RWPE2 (cell line): Measurements from ENCODE around the gene TRANK1.
A peak's percentile ranks its signal among the peaks of the same experiment; 100 is the strongest.

Source experiments
- ATAC-seq: fragments of 200-7000 bp; cut with Tn5 transposase; 3 replicates; pipeline ENCODE4 v1.9.1; 2021; ENCODE audit warnings: low read depth
- DNase-seq: peaks from one replicate; pipeline ENCODE4 v3.0.0-alpha.2; 2020; ENCODE audit warnings: low spot score
- H3K27ac ChIP-seq: fragments of 450-650 bp; 2 replicates; pipeline ENCODE4 v1.5.1; 2017; ENCODE audit warnings: mild to moderate bottlenecking; ENCODE audit not compliant: poor library complexity, severe bottlenecking
- H3K27me3 ChIP-seq: fragments of 250-450 bp; sonication (Bioruptor Pico); 2 replicates; pipeline ENCODE4 v1.5.1; 2021; ENCODE audit warnings: mild to moderate bottlenecking, moderate library complexity; ENCODE audit not compliant: insufficient read depth, poor library complexity, severe bottlenecking
- H3K36me3 ChIP-seq: fragments of 250-450 bp; sonication (Bioruptor Pico); 2 replicates; pipeline ENCODE4 v1.5.1; 2020; ENCODE audit warnings: low read depth, mild to moderate bottlenecking, moderate library complexity
- H3K4me1 ChIP-seq: fragments of 250-450 bp; sonication (Bioruptor Pico); 2 replicates; pipeline ENCODE4 v1.5.1; 2021; ENCODE audit warnings: mild to moderate bottlenecking, moderate library complexity; ENCODE audit not compliant: insufficient read depth, poor library complexity, severe bottlenecking
- H3K4me3 ChIP-seq: fragments of 250-450 bp; sonication (Bioruptor Pico); 2 replicates; pipeline ENCODE4 v1.5.1; 2021; ENCODE audit warnings: mild to moderate bottlenecking, moderate library complexity; ENCODE audit not compliant: severe bottlenecking
- H3K9me3 ChIP-seq: fragments of 250-450 bp; sonication (Bioruptor Pico); 2 replicates; pipeline ENCODE4 v1.5.1; 2021; ENCODE audit warnings: mild to moderate bottlenecking, moderate library complexity; ENCODE audit not compliant: severe bottlenecking
- TF ChIP-seq, protein P1 (sequence below): fragments of 450-650 bp; IDR thresholded peaks from one replicate; pipeline ENCODE4 v1.5.1; 2017; ENCODE audit warnings: mild to moderate bottlenecking, moderate library complexity; ENCODE audit not compliant: poor library complexity, severe bottlenecking

Gene TRANK1

DNA sequence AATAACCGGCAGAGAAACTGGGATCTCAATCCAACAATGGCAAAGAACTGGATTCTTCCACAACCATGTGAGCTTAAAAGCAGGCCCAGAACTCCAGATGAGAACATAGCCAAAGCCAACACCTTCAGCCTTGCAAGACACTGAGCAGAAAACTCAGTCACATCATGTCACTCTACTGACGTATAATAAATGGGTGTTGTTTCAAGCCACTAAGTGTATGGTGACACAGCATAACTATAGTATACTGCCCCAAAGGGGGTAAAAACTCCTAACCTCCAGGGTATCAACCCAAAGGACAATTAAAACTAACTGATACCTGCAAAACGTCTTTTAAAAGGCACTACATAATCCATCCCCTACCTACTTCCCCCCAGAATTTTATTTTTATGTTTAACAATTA lies 69.5 kb downstream of the TRANK1 start:
- no peak overlapping the region for H3K4me3 ChIP-seq
- H3K4me1 ChIP-seq: no peaks in the 10 kb centered on the region
- no peaks in the 10 kb centered on the region for H3K27me3 ChIP-seq
- H3K36me3 ChIP-seq: no peaks in the 10 kb centered on the region
- no peak for DNase-seq
- TF ChIP-seq, protein P1, sequence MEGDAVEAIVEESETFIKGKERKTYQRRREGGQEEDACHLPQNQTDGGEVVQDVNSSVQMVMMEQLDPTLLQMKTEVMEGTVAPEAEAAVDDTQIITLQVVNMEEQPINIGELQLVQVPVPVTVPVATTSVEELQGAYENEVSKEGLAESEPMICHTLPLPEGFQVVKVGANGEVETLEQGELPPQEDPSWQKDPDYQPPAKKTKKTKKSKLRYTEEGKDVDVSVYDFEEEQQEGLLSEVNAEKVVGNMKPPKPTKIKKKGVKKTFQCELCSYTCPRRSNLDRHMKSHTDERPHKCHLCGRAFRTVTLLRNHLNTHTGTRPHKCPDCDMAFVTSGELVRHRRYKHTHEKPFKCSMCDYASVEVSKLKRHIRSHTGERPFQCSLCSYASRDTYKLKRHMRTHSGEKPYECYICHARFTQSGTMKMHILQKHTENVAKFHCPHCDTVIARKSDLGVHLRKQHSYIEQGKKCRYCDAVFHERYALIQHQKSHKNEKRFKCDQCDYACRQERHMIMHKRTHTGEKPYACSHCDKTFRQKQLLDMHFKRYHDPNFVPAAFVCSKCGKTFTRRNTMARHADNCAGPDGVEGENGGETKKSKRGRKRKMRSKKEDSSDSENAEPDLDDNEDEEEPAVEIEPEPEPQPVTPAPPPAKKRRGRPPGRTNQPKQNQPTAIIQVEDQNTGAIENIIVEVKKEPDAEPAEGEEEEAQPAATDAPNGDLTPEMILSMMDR: no peak
- H3K9me3 ChIP-seq: no peaks in the 10 kb centered on the region
- H3K27ac ChIP-seq: no peak overlapping the region
- no peak for ATAC-seq

DNA sequence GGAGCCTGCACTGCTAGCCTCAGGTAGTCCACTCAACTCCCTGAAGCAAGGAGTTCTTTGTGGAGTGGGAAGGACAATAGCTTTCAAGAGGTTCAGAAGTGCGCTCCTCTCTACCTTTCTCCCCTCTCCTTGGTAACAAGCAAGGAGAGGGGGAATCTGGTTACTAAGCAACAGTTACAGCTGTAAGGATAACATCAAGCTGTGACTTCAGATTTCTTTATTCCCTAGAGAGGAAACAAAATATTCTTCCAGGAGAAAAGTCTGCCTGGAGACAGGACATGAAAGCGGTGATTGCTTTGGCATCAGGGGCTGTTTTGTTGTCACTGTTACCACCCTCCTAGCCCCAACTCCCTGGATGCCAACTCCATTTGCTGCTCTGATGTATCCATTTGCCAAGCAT lies 70.4 kb downstream of the TRANK1 start:
- no peak overlapping the region for H3K27ac ChIP-seq

DNA sequence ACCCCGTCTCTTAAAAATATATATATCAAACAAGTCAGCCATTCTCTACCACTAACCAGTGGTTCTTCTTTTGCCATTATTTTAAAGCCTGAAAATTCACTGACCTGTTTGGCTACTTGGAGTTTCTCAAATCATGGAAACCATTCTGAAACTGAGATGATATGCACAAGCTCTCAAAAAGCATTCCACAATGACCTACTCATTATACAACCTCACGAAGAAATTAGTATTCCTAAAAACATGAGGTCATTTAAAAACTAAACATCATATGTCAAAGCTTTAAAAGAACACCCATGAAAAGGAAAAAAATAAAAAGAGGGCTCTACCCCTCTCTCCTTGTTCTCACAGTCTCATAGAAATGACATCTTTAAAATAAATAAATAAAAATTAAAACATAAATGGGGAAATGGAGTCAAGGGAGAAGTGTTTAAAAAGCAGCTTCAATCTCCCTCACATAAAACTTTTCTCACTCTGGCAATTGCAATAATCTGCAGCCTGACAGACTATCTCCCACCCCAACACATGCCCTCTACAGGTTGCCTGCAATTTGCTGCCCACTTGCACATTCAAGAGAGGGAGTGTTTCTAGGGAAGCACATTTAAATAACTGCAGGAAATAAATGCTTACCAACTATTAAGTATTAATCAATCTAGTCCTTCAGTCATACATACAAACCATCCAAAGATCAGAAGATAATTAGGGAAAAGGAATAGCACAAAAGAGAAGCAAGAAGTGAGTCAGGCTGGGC lies 73.3 kb downstream of the TRANK1 start:
- TF ChIP-seq, protein P1: no peak
- Histone ChIP-seq H3K27me3 (peaks cover 5% of the 10 kb centered on the region), H3K4me1 (no peaks in the 10 kb centered on the region), H3K4me3 (no peak overlapping the region), H3K27ac (no peak overlapping the region), H3K36me3 (no peaks in the 10 kb centered on the region), H3K9me3 (no peaks in the 10 kb centered on the region)
- ATAC-seq (no peak), DNase-seq (no peak)

More for the DNA sequence above, 70.4 kb downstream of the TRANK1 start:
- Histone ChIP-seq H3K9me3 (no peaks in the 10 kb centered on the region), H3K4me1 (no peaks in the 10 kb centered on the region), H3K4me3 (no peak overlapping the region), H3K27me3 (no peaks in the 10 kb centered on the region), H3K36me3 (no peaks in the 10 kb centered on the region)
- TF ChIP-seq, protein P1: no peak
- ATAC-seq: no peak
- no peak for DNase-seq

DNA sequence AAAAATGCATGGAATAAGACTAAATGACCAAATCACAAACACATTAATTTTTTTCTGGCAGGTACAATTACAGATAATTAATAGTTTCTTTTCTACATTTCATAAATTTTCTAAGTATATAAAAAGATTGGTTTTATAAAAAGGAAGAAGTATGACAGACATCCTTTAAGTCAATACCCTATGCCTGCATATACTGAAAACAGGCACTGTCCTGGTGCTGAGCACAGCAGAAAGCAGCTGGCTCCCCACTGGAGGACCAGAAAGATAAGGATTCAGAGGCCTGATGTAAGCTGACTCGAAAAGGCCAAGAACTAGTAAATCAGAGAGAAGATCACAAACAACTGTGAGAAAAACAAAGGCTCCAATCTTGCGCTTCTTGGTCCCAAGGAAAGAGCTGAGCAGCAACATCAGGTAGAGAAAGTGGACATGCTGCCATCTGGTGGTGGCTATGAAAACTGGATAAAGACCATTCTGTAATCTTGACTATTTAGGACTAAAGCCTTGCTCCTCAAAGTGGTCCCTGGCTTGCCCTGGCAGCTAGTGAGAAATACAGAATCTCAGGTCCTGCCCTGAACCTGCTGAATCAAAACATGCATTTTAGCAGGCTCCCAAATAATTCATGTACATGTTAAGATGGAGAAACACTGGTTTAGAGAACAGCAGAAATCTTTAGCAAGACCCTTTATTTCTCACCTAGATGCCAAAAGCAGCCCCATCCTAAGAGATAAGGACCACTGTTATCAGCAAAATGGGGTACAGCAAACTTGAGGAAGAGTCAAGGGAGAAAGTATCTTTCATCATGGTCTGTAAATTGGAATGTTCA lies 76.0 kb downstream of the TRANK1 start:
- Histone ChIP-seq H3K4me1 (no peaks in the 10 kb centered on the region), H3K4me3 (no peak overlapping the region), H3K27me3 (peaks cover 5% of the 10 kb centered on the region), H3K27ac (no peak overlapping the region), H3K36me3 (no peaks in the 10 kb centered on the region), H3K9me3 (no peaks in the 10 kb centered on the region)
- peak; percentile 75 for ATAC-seq
- DNase-seq: no peak
- TF ChIP-seq, protein P1: peak; percentile 82
